HG03469 (cell line): ENCODE results near the gene CP.
A peak's percentile ranks its signal among the peaks of the same experiment; 100 is the strongest.
"Not testable (repeated sequence)": the region's sequence is repeated elsewhere in the genome, so short reads cannot be mapped to it uniquely, and the experiment has no call there.

Source experiments
- ATAC-seq: cut with Tn5 transposase; IDR thresholded peaks from one replicate; pipeline ENCODE4 v1.9.1; 2021; ENCODE audit warnings: mild to moderate bottlenecking, moderate library complexity, moderate number of reproducible peaks; ENCODE audit not compliant: unreplicated experiment

Gene CP

DNA sequence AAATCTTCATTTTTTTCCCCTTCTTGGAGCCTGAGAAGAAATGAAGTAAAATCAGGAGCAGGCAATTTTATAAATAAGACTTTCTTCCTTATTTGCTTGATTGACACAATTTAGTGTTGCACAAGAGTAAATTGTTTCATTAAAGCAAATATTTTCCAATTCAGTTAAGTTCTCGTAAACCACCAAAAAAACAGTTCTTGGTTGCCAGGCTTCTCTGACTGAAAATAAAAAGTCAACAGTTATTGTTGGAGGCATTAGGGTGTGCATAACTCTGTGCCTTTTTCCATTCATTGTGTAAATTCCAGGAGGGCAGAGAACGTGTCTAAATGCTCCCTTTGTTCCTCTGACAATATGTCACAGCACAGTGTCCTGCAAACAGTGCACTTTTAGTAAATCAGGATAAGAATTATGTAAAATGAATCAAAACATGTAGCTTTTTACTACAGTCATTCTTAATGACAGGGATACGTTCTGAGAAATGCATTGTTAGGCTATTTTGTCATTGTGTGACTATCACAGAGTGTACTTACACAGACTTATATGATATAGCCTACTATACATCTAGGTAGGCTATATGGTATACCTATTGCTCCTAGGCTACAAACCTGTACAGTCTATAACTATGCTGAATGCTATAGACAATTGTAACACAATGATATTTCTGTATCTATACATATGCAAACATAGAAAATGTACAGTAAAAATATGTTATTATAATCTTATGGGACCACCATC, at the start of gene CP:
Gene CP, minus strand, starts transcription at position 47 of the 735 bp plus-strand sequence. Its CDS starts 37 bp downstream, at position 10.
- ATAC-seq, result no peak

GRCh38 chr3:149270180-149270579, 48.6 kb upstream of the CP start:
- no peak for ATAC-seq

GRCh38 chr3:149269687-149270086, 48.1 kb upstream of the CP start:
- ATAC-seq, result no peak

- ATAC-seq, result peak; percentile 59
These were observed 45.9 kb upstream of the CP start for GRCh38 chr3:149267565-149267964.

- ATAC-seq, result no peak
These were observed 45.1 kb upstream of the CP start for GRCh38 chr3:149266736-149267135.

DNA sequence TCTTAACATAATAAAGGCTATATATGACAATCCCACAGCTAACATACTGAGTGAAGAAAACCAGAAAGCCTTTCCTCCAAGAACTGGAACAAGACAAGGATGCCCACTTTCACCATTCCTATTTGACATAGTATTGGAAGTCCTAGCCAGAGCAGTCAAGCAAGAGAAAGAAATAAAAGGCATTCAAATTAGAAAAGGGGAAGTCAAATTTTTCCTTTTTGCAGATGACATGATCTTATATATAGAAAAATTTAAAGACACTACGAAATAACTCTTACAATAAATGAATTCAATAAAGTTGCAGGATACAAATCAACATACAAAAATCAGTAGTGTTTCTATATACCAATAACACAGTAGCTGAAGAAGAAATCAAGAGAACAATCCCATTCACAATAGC, 42.2 kb upstream of the CP start:
- ATAC-seq, result no peak

- ATAC-seq, result no peak
These were observed 37.1 kb upstream of the CP start for GRCh38 chr3:149258714-149259113.

GRCh38 chr3:149258298-149258697, 36.7 kb upstream of the CP start:
- no peak for ATAC-seq

DNA sequence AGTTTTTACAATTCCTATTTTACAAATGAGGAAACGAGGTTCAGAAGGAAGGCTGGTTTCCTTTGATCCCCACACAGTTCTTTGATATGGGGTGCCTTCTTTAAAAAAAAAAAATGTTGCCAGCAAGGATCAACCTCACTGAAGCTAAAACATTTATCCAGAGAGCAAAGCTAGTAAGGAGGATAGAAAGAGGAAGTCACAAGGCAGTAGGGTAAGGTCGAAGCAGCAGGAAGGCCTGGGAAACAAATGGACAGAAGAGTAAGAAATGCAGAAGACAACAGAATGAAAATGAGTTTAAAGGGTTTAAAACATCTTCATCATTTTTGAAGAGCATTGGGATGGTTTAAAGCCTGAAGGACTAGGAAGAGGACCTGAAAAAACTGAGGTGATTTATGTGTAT, 30.6 kb upstream of the CP start:
- ATAC-seq, result no peak

GRCh38 chr3:149251186-149251585, 29.6 kb upstream of the CP start:
- ATAC-seq, result no peak

GRCh38 chr3:149247929-149248691, 26.5 kb upstream of the CP start:
- ATAC-seq, result no peak

GRCh38 chr3:149247008-149247710, 25.5 kb upstream of the CP start:
- ATAC-seq, result no peak

DNA sequence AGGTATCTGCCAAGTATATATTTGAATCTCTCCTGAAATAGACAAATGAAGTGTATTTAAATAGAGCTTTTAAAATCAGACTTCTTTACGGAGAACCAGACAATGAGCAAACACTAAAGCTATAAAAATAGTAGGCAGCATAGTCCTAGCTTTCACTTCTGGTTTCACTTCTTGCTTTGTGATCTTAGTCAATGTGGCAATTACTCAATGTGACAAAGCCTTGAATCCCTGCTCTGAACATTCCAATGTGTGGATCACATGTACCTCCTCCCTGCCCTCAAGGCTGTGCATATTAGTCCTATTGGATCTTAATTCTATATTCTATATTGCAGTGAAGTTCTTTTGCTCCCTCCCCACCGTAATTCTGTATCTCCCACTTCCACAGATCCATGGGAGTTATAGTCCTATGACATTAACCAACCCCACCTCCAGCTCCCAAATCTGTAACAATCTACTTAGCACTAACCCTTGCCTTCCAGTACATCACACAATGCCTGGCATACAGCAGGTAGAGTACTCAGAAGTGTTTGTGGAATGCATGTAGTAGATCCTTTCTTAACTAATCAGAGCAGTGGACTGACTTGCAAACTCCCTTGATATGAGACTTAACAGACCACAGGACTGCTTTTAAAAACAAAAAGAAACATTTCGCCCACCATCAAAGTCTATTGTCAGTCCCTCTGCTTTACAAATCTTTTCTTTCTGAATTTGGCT, 24.3 kb upstream of the CP start:
- peak; percentile 68 for ATAC-seq

DNA sequence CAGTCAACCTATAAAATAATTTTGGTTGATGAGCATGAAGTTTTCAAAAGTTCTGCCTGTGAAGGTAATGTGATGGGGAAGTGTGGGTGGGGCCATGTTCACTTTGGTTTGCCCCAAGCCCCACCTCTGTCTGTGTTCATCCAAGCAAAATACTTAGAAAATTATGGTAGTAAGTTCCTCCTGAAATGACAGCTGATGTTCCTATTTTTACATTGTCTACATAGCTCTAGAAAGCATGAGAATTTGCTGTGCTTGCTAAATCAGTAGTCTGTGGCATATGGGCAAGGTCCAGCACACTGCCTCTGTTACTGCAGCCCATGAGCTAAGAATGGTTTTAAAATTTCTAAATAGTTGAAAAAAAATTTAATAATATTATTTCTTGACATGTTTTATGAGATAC, 21.9 kb upstream of the CP start:
- ATAC-seq, result no peak

- ATAC-seq, result no peak
These were observed 17.8 kb upstream of the CP start for GRCh38 chr3:149239357-149239936.

- ATAC-seq, result not testable (repeated sequence)
These were observed 16.6 kb upstream of the CP start for GRCh38 chr3:149238268-149238667.

DNA sequence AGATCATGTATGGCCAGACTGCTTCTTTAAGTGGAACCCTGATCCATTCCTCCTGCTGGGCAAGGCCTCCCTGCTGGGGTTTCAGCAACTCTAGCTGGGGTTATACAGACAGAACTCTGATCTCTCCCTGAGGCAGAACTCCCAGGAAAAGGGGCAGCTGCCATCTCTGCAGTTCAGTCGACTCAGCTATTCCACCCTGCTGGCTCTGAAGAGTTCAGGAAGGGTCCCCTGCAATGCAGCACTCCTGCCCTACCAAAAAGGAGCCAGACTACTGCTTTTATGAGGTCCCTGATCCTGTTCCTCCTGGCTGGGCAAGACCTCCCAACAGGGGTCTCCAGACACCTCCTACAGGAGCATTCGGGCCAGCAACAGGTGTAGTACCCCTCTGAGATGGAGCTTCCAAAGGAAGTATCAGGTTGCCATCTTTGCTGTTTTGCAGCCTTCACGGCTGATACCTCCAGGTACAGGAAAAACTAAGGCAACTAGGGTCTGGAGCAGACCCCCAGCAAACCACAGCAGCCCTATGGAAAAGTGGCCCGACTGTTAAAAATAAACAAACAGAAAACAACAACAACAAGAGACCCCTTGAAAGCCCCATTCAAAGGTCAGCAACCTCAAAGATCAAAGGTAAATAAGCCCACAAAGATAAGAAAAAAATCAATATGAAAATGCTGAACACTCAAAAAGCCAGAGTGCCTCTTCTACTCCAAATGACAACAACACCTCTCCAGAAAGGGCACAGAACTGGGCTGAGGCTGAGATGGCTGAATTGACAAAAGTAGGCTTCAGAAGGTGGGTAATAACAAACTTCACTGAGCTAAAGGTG, 14.2 kb upstream of the CP start:
- no peak for ATAC-seq

- no peak for ATAC-seq
These were observed 13.1 kb upstream of the CP start for GRCh38 chr3:149234671-149235245.

GRCh38 chr3:149233323-149233722, 11.7 kb upstream of the CP start:
- ATAC-seq, result no peak
